HK-2 (cell line): ENCODE data around the gene LIMA1.
A peak's percentile ranks its signal among the peaks of the same experiment; 100 is the strongest.

Source experiments
- DNase-seq: peaks from one replicate; pipeline ENCODE4 v3.0.0-alpha.2; 2018; ENCODE audit not compliant: unreplicated experiment

Gene LIMA1

GRCh38 chr12:50218386-50218785, 64.9 kb downstream of the LIMA1 start:
- no peak for DNase-seq

- no peak for DNase-seq
Observed at GRCh38 chr12:50217202-50217601, 66.1 kb downstream of the LIMA1 start.

GRCh38 chr12:50215033-50215432, 68.3 kb downstream of the LIMA1 start:
- no peak for DNase-seq

- no peak for DNase-seq
Observed at GRCh38 chr12:50214018-50214417, 69.3 kb downstream of the LIMA1 start.

GRCh38 chr12:50213439-50213838, 69.9 kb downstream of the LIMA1 start:
- no peak for DNase-seq

- no peak for DNase-seq
Observed at GRCh38 chr12:50212071-50212467, 71.3 kb downstream of the LIMA1 start.

- no peak for DNase-seq
Observed at GRCh38 chr12:50211392-50212070, 71.8 kb downstream of the LIMA1 start.

- no peak for DNase-seq
Observed at GRCh38 chr12:50207424-50207823, 75.9 kb downstream of the LIMA1 start.

- no peak for DNase-seq
Observed at GRCh38 chr12:50205648-50206047, 77.7 kb downstream of the LIMA1 start.

GRCh38 chr12:50203691-50204090, 79.6 kb downstream of the LIMA1 start:
- no peak for DNase-seq

- DNase-seq, result peak; percentile 36
Observed at GRCh38 chr12:50201987-50202521, 81.3 kb downstream of the LIMA1 start.

- no peak for DNase-seq
Observed at GRCh38 chr12:50200552-50201273, 82.6 kb downstream of the LIMA1 start.

GRCh38 chr12:50198829-50199228, 84.5 kb downstream of the LIMA1 start:
- no peak for DNase-seq

GRCh38 chr12:50197297-50197727, 86.0 kb downstream of the LIMA1 start:
- no peak for DNase-seq

GRCh38 chr12:50196537-50196936, 86.8 kb downstream of the LIMA1 start:
- DNase-seq, result no peak

- no peak for DNase-seq
Observed at GRCh38 chr12:50195832-50196231, 87.5 kb downstream of the LIMA1 start.

GRCh38 chr12:50192908-50193307, 90.4 kb downstream of the LIMA1 start:
- no peak for DNase-seq

GRCh38 chr12:50192236-50192635, 91.1 kb downstream of the LIMA1 start:
- DNase-seq, result no peak

GRCh38 chr12:50190859-50191258, 92.5 kb downstream of the LIMA1 start:
- no peak for DNase-seq

GRCh38 chr12:50188875-50189575, 94.3 kb downstream of the LIMA1 start:
- DNase-seq, result no peak

GRCh38 chr12:50188241-50188781, 95.0 kb downstream of the LIMA1 start:
- DNase-seq, result no peak
